Suprapubic skin (tissue), 4 donors: Measurements from ENCODE around the gene KCNK3. TPM values are rescaled to one million over a fixed set of nuclear protein-coding genes. Genes with fewer than 3 reads are reported as not detected.

Experiments used
- DNase-seq, 2 donors: peaks; one replicate each; pipeline ENCODE4 v3.0.0-alpha.2; 2019; ENCODE audit warnings: low spot score in 2 of 2
- H3K27ac ChIP-seq: fragments of 200-600 bp; sonication (generic); one replicate; pipeline ENCODE4 v1.5.1; 2019
- H3K27me3 ChIP-seq: fragments of 200-600 bp; sonication (generic); one replicate; pipeline ENCODE4 v1.5.1; 2019
- H3K36me3 ChIP-seq: fragments of 200-600 bp; sonication (generic); one replicate; pipeline ENCODE4 v1.5.1; 2019
- H3K4me1 ChIP-seq: fragments of 200-600 bp; sonication (generic); one replicate; pipeline ENCODE4 v1.5.1; 2019
- H3K4me3 ChIP-seq: fragments of 200-600 bp; sonication (generic); one replicate; pipeline ENCODE4 v1.5.1; 2019; ENCODE audit warnings: mild to moderate bottlenecking
- H3K9me3 ChIP-seq: fragments of 200-600 bp; sonication (generic); one replicate; pipeline ENCODE4 v1.5.1; 2019
- CTCF ChIP-seq, 2 donors: fragments of 200-600 bp in 1 of 2; fragments of 450-650 bp in 1 of 2; sonication (generic) in 1 of 2; IDR thresholded peaks; one replicate each; pipeline ENCODE4 v1.5.1; 2016 to 2019; ENCODE audit warnings: antibody characterized with exemption in 2 of 2, mild to moderate bottlenecking in 1 of 2, moderate library complexity in 1 of 2
- EP300 ChIP-seq: sonication (generic); formaldehyde crosslinking; IDR thresholded peaks from one replicate; pipeline ENCODE4 v1.6.1; 2017; ENCODE audit warnings: antibody characterized with exemption
- POLR2A ChIP-seq, 2 donors: fragments of 450-650 bp; IDR thresholded peaks; one replicate each; pipeline ENCODE4 v1.6.1; 2017; ENCODE audit warnings: antibody characterized with exemption in 2 of 2, mild to moderate bottlenecking in 2 of 2, moderate library complexity in 2 of 2
- POLR2AphosphoS5 ChIP-seq, 3 donors: sonication (generic); formaldehyde crosslinking; IDR thresholded peaks; one replicate each; pipeline ENCODE4 v1.6.1; 2017; ENCODE audit warnings: antibody characterized with exemption in 3 of 3
- WGBS: methylation state at CpG from one replicate; pipeline ENCODE4 v1.1.5; 2018; 5-methylcytosine and 5-hydroxymethylcytosine counted together
- total RNA-seq, 4 donors: library from RNA; depleted of rRNA; stranded (reverse); fragments of >200 nt; gene quantifications; one replicate each; pipeline ENCODE4 v1.1.0, GENCODE V29; 2016

Gene KCNK3
- total RNA-seq, 4 donors from 2014 or later = 0.83 to 1.2 (median 1.1) TPM; not detected in 1

- H3K4me1 ChIP-seq = no peaks in the 10 kb centered on the region
- TF ChIP-seq CTCF (IDR thresholded peaks at IDR 0.05) = no peak
- no peak for TF ChIP-seq EP300
- no peak for TF ChIP-seq POLR2A (IDR thresholded peaks at IDR 0.05)
- no peak for TF ChIP-seq POLR2AphosphoS5 (IDR thresholded peaks at IDR 0.05)
- H3K36me3 ChIP-seq = no peaks in the 10 kb centered on the region
- H3K27me3 ChIP-seq = peaks cover 27% of the 10 kb centered on the region
- H3K9me3 ChIP-seq = no peaks in the 10 kb centered on the region
- WGBS = 79% methylated on average over 3 of the region's 6 CpGs
- DNase-seq = no peak
- H3K4me3 ChIP-seq = no peak overlapping the region
- no peak overlapping the region for H3K27ac ChIP-seq
These were observed 16.8 kb upstream of the KCNK3 start for GRCh38 chr2:26675651-26676255.

DNA sequence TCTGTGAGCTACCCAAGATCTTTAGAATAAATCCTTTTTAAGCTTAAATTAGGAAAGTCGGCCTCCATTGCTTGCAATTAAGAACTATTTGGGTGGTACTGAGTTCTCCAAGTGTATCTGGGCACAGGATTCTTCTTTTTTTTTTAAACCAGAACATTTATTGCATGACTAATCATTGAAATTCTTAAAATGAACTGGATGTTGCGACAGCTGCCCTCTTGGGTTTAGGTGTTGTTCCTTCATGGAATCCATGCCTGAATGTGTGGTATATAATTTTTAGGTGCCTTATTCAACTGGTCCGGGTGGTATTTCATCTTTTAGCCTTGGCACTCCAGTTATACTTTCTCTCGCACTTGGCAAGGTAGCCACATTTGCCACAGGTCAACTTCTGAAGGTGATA is 14.5 kb upstream of the KCNK3 start:
- DNase-seq = no peak
- Histone ChIP-seq H3K27me3 (peaks cover 14% of the 10 kb centered on the region), H3K4me3 (no peak overlapping the region), H3K27ac (no peak overlapping the region), H3K9me3 (no peaks in the 10 kb centered on the region), H3K36me3 (no peaks in the 10 kb centered on the region), H3K4me1 (no peaks in the 10 kb centered on the region)
- WGBS = 85% methylated on average over 4 of the region's 4 CpGs
- TF ChIP-seq EP300 = no peak
- TF ChIP-seq POLR2AphosphoS5 (IDR thresholded peaks at IDR 0.05) = no peak
- no peak for TF ChIP-seq CTCF (IDR thresholded peaks at IDR 0.05)
- TF ChIP-seq POLR2A (IDR thresholded peaks at IDR 0.05) = no peak

DNA sequence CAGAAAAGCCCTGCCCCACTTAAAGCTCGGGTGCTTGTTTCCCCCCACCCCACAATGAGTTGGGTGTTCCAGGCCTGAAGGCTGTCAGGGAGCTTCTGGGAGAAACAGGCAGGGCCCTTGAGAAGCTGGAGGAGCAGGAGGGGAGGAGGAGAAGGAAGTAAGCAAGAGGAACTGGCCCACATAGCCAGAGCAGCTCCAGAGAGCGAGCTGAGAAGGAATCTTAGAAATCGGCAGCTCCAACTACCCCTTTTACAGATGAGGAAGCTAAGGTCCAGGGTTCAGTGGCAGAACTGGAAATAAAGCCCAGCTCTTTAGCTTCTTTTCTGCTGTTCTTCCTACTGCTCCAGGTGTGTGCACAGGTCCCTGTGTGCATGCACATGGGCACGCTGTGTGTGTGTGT is 12.7 kb upstream of the KCNK3 start:
- H3K9me3 ChIP-seq = no peaks in the 10 kb centered on the region
- TF ChIP-seq POLR2AphosphoS5 (IDR thresholded peaks at IDR 0.05) (no peak), POLR2A (IDR thresholded peaks at IDR 0.05) (no peak), CTCF (IDR thresholded peaks at IDR 0.05) (no peak), EP300 (no peak)
- no peaks in the 10 kb centered on the region for H3K4me1 ChIP-seq
- H3K27me3 ChIP-seq = peaks cover 16% of the 10 kb centered on the region
- H3K4me3 ChIP-seq = no peak overlapping the region
- H3K27ac ChIP-seq = no peak overlapping the region
- WGBS = 71% methylated on average over 4 of the region's 4 CpGs
- no peak for DNase-seq
- H3K36me3 ChIP-seq = no peaks in the 10 kb centered on the region

- Histone ChIP-seq H3K27me3 (peaks cover 25% of the 10 kb centered on the region), H3K27ac (no peak overlapping the region), H3K4me1 (no peaks in the 10 kb centered on the region), H3K9me3 (no peaks in the 10 kb centered on the region), H3K36me3 (no peaks in the 10 kb centered on the region), H3K4me3 (no peak overlapping the region)
- TF ChIP-seq CTCF (IDR thresholded peaks at IDR 0.05) = no peak
- no peak for TF ChIP-seq EP300
- no peak for TF ChIP-seq POLR2A (IDR thresholded peaks at IDR 0.05)
- TF ChIP-seq POLR2AphosphoS5 (IDR thresholded peaks at IDR 0.05) = no peak
- DNase-seq = no peak
- WGBS = 78% methylated on average over 3 of the region's 3 CpGs
These were observed 10.9 kb upstream of the KCNK3 start for GRCh38 chr2:26681656-26682055.

DNA sequence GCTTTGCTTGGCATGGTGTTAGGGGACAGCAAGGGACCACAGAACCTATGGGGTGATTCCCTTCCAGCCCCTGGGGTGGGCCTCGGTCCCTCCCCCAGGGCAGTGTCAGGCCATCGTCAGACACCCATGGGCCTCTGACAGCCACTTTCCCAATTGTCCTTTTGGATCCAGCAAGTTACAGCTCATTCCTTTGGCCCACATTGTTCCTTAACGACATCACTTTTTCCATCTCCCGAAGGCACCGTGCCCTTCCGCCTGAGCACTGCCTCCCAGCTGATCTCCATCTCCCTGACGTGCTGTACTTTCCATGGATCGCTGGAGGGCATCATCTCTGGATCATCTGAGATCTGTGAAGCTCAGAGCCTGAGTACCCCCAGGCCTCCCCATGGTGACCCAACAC is 10.4 kb upstream of the KCNK3 start:
- no peak overlapping the region for H3K4me3 ChIP-seq
- peaks cover 27% of the 10 kb centered on the region for H3K27me3 ChIP-seq

More for the DNA sequence above, 10.4 kb upstream of the KCNK3 start:
- Histone ChIP-seq H3K4me1 (no peaks in the 10 kb centered on the region), H3K9me3 (no peaks in the 10 kb centered on the region), H3K27ac (no peak overlapping the region), H3K36me3 (no peaks in the 10 kb centered on the region)
- WGBS = 70% methylated on average over 8 of the region's 8 CpGs
- TF ChIP-seq CTCF (IDR thresholded peaks at IDR 0.05) (no peak), EP300 (no peak), POLR2AphosphoS5 (IDR thresholded peaks at IDR 0.05) (no peak), POLR2A (IDR thresholded peaks at IDR 0.05) (no peak)
- no peak for DNase-seq
